Type B pancreatic cell (in vitro differentiated cells): ENCODE results near the gene APCDD1L. TPM values are rescaled to one million over a fixed set of nuclear protein-coding genes. Genes with fewer than 3 reads are reported as not detected.

Experiments
- DNase-seq: peaks from one replicate; pipeline ENCODE4 v3.0.0; 2021; ENCODE audit warnings: mixed read lengths; ENCODE audit not compliant: unreplicated experiment; ENCODE audit errors: extremely low spot score
- H3K27ac Mint-ChIP-seq: 2 replicates; pipeline ENCODE4 v1.8.0; 2021; ENCODE audit warnings: mild to moderate bottlenecking, mixed read lengths
- H3K27me3 Mint-ChIP-seq: 2 replicates; pipeline ENCODE4 v1.8.0; 2021; ENCODE audit warnings: mixed read lengths
- H3K36me3 Mint-ChIP-seq: 2 replicates; pipeline ENCODE4 v1.8.0; 2021; ENCODE audit warnings: mixed read lengths
- H3K4me1 Mint-ChIP-seq: one replicate; pipeline ENCODE4 v1.8.0; 2021; ENCODE audit warnings: mixed read lengths; ENCODE audit not compliant: unreplicated experiment
- H3K4me3 Mint-ChIP-seq: 2 replicates; pipeline ENCODE4 v1.8.0; 2021; ENCODE audit warnings: mild to moderate bottlenecking, mixed read lengths
- H3K9me3 Mint-ChIP-seq: 2 replicates; pipeline ENCODE4 v1.8.0; 2021; ENCODE audit warnings: mixed read lengths
- total RNA-seq: library from RNA; stranded (reverse); gene quantifications from 2 replicates; pipeline ENCODE4 v1.2.1, GENCODE V29; 2021; ENCODE audit warnings: low replicate concordance
- TF ChIP-seq, protein P1 (sequence below): fragments of 200-600 bp; sonication (generic); conservative IDR thresholded peaks from 2 replicates; pipeline ENCODE4 v1.5.0; 2021; ENCODE audit warnings: antibody characterized with exemption, mild to moderate bottlenecking

APCDD1L gene
- total RNA-seq, 1 donor from 2014 or later, result 0.53 TPM

DNA sequence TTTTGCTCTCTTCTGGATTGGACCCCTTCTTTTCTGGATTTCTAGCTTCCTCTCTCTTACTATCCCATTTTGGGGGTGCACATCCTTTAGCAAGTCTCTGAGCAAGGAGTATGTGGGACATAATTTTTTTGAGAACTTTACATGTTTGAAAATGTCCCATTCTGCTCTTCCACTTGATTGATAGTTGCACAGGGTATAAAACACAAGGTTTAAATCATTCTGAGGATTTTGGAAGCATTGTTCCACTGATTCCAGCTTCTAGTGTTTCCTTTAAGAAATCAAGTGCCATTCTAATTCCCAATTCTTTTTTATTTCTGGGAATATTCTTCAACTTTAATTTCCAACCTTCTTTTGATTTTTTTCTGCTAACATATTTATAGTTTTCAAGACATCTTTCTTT, 60.7 kb downstream of the APCDD1L start:
- DNase-seq, result no peak
- TF ChIP-seq, protein P1, sequence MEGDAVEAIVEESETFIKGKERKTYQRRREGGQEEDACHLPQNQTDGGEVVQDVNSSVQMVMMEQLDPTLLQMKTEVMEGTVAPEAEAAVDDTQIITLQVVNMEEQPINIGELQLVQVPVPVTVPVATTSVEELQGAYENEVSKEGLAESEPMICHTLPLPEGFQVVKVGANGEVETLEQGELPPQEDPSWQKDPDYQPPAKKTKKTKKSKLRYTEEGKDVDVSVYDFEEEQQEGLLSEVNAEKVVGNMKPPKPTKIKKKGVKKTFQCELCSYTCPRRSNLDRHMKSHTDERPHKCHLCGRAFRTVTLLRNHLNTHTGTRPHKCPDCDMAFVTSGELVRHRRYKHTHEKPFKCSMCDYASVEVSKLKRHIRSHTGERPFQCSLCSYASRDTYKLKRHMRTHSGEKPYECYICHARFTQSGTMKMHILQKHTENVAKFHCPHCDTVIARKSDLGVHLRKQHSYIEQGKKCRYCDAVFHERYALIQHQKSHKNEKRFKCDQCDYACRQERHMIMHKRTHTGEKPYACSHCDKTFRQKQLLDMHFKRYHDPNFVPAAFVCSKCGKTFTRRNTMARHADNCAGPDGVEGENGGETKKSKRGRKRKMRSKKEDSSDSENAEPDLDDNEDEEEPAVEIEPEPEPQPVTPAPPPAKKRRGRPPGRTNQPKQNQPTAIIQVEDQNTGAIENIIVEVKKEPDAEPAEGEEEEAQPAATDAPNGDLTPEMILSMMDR, result no peak
- Mint-ChIP-seq H3K27me3 (no peaks in the 10 kb centered on the region), H3K9me3 (peaks cover 12% of the 10 kb centered on the region), H3K27ac (no peak overlapping the region), H3K36me3 (peaks cover 16% of the 10 kb centered on the region), H3K4me3 (no peak overlapping the region), H3K4me1 (peaks cover 25% of the 10 kb centered on the region)

DNA sequence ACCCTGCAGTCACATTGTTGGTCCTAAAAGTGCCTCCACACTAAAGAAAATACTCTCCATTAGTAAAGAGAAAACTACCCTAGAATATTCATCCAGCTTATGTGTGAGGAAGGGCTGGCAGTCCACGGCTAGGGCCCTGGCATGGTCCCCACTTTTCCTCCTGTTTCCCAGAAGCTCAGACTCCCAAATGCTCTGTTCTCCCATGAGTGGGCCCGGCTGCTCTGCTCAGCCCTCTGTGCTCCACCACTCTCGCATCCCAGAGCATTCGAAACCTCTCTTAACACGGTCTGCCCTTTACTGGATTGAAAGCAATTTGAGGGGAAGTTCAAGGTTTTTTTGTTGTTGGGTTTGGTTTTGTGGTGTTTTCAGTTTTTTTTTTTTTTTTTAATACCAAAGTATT, 61.8 kb downstream of the APCDD1L start:
- TF ChIP-seq, protein P1, result no peak
- Mint-ChIP-seq H3K4me3 (no peak overlapping the region), H3K4me1 (peaks cover 19% of the 10 kb centered on the region), H3K36me3 (peaks cover 16% of the 10 kb centered on the region), H3K27ac (no peak overlapping the region), H3K27me3 (no peaks in the 10 kb centered on the region), H3K9me3 (peaks cover 12% of the 10 kb centered on the region)
- DNase-seq, result no peak

DNA sequence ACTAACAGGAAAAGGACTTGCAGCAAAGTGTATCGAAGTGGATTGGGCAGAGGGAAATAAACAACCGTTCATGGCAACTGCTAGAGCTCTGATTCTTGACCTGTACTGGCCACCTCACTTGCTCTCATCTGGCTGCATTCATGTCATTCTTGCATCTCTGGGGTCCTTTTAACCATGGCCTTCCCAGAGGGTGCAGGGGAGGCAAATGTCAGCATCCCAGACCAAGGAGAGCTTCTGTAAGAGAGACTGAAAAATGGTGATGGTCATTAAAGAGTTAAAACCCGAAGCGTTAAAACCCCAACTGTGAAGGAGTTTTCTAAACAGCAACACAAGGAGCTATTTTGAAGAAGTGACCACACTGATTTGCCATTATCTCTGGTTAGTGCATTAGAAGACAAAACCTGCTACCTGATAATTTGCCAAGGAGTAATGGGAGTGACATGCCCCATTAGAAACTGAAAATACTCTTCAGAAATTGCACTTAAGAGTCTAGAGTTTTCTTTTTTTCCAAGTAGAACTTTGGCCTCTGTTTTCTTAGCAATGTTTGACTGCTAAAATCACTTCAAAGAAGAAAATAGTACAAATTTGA, 62.4 kb downstream of the APCDD1L start:
- no peaks in the 10 kb centered on the region for H3K27me3 Mint-ChIP-seq
- H3K9me3 Mint-ChIP-seq, result peaks cover 12% of the 10 kb centered on the region
- TF ChIP-seq, protein P1, result no peak
- no peak overlapping the region for H3K27ac Mint-ChIP-seq
- no peak overlapping the region for H3K4me3 Mint-ChIP-seq
- peaks cover 16% of the 10 kb centered on the region for H3K4me1 Mint-ChIP-seq
- H3K36me3 Mint-ChIP-seq, result peaks cover 21% of the 10 kb centered on the region
- DNase-seq, result no peak

DNA sequence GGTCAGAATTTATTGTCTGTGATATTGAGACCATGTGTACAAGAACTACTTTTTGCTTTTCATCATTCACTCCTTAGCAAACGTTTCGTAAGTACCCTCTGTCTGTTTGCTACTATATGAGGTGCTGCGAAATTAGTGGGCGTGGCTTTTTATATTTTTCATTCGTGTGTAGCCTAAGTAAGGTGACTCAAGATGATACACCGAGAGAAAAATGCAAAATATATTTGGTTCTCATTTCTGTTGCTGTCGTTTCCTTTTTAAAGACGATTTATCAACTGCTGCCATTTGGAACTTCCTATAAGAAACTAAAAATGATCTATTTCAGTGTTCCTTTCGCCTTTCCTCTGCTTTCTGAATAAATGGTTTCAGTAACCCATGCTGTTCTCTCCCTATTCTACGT, 64.9 kb downstream of the APCDD1L start:
- H3K27me3 Mint-ChIP-seq, result no peaks in the 10 kb centered on the region
- peaks cover 17% of the 10 kb centered on the region for H3K36me3 Mint-ChIP-seq
- H3K27ac Mint-ChIP-seq, result no peak overlapping the region
- H3K4me3 Mint-ChIP-seq, result no peak overlapping the region
- peaks cover 12% of the 10 kb centered on the region for H3K9me3 Mint-ChIP-seq
- DNase-seq, result no peak
- TF ChIP-seq, protein P1, result no peak
- H3K4me1 Mint-ChIP-seq, result peaks cover 6% of the 10 kb centered on the region

DNA sequence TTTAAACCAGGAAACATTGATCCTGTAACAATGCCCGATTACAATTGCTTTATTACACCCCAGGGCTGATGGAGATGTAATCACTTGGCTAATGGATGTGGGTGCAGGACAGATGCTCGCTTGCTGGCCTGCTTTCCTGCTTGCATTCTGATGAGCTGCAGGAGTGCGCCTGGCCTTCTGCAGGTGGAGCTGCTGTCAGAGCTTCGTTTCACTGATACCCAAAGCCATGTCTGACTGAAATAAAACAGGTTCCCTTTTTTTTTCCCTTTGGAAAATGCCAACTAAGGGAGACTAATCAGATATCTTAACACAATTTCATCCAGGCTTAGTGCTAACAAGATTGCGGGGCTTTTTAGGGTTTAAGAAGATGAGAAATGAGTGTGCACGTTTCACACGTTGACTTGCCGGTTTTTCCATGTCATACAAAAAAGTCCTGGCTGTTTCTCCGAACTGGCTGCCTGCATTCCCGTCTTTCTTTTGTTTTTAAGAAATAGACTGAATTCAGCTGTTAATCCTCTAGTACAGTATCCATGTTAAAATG, 65.4 kb downstream of the APCDD1L start:
- H3K27me3 Mint-ChIP-seq, result no peaks in the 10 kb centered on the region

More for the DNA sequence above, 65.4 kb downstream of the APCDD1L start:
- Mint-ChIP-seq H3K4me3 (no peak overlapping the region), H3K27ac (no peak overlapping the region), H3K36me3 (peaks cover 18% of the 10 kb centered on the region), H3K9me3 (peaks cover 10% of the 10 kb centered on the region), H3K4me1 (peaks cover 6% of the 10 kb centered on the region)
- TF ChIP-seq, protein P1, result no peak
- DNase-seq, result no peak
